GM21526 (cell line): ENCODE measurements around the gene P2RY2.

Experiments
- ATAC-seq: cut with Tn5 transposase; IDR thresholded peaks from one replicate; pipeline ENCODE4 v1.9.1; 2021; ENCODE audit warnings: moderate library complexity; ENCODE audit not compliant: unreplicated experiment, low FRiP score

Gene P2RY2

DNA sequence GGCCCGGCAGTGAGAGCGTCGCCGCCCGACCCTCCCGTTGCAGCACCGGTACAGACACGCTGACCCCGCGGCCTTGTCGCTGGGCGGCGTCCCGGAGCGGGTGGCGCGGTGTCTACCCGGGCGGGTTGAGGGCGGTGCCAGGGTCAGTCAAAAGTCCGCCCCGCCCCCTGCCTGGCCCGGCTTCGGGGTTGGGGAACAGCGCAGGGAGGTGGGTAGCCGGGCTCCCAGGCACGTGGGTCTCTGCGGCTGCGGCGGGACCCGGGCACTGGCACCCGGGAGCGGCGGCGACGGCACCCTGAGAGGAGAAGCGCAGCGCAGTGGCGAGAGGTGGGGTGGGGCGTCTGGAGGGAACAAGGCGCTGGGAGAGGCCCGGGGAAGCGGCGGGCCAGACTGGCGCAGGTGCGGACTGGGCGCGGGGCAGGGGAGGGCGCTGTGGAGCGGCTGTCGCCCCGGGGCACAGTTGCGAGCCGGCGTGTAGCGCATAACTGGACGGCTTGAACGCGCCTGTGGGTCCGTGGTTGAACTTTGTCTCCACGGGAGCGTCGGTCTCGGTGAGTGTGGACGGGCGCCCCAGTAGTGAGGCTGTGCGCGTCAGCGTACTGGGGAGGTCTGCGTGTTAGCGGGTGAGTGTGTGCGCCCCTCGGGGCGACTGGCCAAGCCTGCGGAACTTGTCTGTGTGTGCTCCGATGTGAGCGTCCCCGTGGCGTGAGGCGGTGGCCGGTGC lies at the start of gene P2RY2:
TSS of gene P2RY2 (plus strand) at position 176 of the 724 bp plus-strand sequence. CDS start 15,879 bp downstream, outside the sequence.
- ATAC-seq: no peak

DNA sequence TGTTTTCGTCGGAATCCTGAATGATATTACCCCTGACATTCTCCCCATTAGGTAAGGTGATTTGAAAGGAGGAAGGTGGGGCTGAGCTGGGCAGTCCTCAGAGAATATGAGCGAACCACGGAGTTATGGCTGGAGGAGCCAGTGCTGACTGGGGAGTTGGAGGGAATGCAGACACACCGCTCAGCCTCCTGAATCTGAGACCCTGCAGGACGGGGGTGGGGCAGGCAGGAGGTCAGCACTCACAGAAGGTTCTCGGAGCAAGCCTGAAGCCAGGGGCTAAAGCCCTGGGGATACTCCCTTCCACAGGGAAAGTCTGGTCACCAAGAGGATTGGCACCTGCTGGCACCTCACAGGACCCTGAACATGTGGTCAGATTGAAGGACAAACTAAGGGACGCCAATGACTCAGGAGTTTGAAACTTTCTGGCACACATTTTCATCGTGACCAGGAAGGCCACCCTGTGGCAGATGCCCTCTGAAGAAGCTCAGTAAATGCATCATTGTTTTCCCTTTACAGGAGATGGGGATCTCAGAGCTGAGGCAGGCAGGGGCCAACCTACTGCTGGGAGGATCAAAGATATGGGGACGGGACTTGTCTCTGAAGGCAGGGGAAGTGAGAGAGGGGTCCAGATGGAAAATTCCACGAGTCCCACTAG lies 49.0 kb upstream of the P2RY2 start:
- ATAC-seq: no peak

DNA sequence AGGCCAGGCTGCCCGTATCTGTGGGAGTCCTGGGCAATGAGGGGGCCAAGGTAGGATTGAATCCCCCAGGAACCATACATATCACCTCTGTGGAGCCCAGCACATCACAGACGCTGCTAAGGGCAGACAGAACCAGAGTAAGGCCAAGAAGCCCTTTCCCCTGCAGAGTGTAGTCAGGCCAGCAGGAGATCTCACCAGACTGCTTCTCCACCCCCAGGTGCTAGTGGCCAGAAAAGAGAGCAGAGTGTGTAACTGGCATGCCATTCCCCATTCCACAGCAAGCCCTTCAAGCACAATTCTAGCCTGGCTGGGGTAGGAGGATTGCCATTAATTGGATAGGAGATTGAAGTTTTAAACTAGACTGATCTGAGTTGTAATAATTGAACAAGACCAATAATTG lies 47.9 kb upstream of the P2RY2 start:
- no peak for ATAC-seq

DNA sequence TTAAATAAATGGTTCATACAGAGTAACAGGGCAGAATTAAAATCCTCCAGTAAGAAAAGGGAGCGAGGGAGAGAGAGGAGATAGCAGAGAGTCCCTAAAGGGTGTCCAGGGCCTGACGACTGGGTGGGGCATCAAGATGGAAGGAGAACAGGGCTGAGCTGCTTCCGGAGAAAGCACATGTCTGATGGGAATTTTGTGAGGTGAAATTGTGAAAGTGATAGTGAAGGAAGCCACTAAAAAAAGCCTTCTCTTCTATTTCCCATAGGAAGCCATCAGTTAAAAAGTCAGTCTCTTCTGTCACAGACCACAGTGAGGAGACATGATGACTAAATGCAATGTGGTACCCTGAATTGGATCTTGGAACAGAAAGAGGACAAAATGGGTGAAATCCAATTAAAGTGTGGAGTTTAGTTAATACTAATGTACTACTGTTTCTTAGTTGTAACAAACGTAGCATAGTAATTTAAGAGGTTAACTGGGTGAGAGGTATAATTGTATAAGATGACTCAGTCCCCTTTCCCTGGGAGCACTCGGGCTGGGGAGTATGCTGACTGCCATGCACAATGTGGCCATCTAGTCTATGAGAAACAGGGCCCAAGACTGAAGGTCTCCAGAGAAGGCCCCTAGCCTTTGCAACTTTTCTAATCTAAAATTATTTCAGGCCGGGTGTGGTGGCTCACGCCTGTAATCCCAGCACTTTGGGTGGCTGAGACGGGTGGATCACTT lies 46.5 kb upstream of the P2RY2 start:
- no peak for ATAC-seq

DNA sequence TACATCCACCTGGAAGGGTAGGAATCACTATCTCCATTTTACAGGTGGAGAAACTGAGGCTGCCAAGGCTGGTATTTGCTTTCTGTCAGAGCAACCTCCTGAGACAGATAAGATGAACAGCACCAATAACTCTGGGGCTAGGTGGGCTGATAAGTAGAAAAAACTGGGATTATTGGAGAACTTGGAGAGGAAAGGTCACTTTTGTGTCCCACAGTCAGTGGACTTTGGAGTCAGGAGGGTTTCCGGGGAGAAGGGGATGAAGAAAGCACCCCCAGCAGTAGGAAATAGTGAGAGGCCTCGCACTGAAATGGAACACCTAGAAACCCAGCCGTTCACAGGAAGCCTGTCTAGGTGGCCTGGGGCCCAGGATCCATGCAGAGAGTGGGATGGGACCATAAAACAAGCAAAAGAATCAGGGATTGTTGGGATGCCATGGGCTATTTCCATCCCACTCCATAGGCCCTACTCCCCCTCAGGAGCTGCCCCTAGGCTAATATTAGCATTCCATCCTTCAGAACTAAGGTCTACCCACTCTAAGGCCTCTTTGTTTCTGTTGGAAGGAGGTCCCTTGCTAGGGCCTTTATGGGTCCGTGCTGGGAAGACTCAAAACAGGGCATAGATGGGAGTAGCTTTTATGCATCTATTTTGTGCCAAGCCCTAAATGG lies 45.0 kb upstream of the P2RY2 start:
- no peak for ATAC-seq

DNA sequence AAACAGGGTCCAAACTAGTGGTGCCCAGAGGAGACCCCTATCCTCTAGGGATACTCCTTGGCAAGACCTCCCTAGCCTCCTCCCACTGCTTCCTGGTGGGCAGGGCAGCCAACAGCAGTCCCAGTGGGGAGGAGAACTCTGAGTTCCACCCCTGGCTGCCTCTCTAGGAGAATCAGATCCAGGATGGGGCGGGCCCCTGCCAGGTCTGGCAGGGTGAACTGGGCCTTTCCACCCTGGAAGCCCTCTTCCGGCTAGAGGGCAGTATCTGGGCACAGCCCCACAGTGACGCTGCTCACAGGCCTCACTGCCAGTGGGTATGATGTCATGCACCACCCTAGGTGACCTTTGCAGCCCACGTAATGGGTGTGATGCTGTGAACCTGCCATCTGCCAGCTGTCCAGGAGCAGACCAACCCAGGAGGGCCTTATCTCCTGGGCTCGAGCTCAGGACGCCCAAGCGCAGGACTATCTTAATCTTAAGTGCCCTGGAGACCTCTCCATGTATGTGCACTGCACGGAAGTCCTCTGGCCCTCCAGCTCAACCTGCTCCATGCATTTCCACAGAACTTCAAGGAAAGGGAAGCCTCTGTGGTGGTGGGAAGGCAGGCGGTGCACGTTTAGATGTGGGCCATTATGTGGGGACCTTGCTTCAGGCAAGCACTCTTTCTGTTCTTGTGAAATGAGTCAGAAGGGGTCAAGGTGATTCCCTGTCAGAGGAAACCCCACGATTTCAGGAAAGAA lies 44.2 kb upstream of the P2RY2 start:
- ATAC-seq: no peak

DNA sequence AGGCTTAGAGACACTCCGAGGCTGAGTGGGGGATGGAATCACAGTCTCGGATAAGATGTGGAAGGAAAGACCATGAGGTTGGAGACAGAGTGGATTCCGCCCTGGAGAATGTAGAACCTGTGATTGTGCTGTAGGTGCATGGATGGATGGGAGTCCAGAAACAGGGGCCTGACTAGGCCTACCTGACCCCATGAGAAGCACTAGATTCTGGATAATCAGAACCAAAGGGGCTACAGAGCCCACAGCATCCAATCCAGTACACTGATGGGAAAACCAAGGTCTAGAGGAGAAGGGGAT lies 43.6 kb upstream of the P2RY2 start:
- no peak for ATAC-seq

DNA sequence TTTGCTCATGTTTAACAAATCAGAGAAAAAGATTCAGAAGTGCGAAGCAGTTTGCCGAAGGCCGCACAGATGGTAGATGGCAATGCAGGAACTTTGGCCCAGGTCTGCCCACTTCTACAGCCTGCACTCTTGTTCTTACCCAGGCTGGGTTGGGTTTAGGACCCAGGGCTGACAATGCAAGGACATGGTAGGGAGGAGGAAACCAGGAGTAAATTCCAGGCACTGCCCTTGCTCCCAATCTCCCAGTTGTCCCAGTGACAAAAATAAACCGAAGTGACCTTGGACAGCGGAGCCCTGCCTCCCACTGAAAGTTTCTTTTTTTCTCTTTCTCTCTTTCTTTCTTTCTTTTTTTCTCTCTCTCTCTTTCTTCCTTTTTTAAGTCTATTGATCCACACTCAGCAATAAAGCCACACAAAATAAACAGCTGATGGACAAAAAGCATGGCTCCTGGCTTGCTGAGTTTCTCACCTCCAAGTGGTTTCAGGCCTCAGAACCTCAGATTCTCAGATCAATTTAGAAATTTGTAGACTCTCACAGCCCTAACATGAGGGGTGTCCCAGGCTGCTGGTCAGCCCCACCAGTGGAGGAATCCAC lies 42.4 kb upstream of the P2RY2 start:
- no peak for ATAC-seq

DNA sequence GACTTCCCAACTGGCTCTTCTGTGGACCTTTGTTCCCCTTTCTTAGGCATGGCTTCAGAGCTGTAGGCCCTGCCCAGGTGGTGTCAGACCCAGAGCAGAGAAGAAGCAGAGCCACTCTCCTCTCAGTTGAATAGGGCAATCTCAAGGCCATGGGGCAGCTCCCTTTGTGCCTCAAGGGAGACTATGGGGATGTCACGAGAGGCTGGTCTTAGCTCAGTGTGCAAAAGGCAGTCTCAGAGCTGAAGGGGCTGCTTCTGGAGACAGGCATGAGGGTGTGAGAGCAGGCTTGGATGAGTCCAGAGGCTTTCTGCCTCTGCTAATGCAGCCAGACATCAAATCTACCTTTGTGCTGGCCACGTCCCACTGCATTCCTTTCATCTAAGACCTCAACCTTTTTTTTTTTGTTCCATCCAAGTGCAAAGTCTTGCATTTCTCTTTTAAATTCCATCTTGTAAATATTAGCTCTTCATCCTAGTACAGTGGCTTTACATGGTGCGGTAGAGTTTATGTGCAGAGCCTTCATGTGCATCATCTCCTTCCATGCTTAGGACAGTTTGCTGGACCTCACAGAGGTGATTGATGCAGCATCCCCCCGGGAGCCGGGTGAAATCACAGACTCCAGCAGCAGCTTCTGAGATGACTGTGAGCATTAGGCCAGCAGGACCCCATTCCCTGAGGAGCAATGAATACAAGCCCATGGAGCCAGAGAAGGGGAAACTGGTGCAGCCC lies 41.8 kb upstream of the P2RY2 start:
- ATAC-seq: no peak

DNA sequence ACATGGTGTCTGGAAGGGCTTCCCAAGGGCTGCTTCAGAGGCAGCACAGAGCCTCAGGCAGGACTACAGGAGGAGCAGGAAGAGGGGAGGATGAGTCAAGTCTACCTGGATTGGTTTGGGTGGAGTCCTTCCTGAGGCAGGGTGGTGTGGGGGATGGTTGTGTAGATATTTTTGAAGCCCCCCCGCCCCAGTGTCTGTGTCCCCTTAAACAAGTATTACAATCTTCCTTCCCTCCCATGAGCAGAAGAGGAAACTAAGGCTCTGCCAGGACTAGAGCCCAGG lies 41.3 kb upstream of the P2RY2 start:
- no peak for ATAC-seq

DNA sequence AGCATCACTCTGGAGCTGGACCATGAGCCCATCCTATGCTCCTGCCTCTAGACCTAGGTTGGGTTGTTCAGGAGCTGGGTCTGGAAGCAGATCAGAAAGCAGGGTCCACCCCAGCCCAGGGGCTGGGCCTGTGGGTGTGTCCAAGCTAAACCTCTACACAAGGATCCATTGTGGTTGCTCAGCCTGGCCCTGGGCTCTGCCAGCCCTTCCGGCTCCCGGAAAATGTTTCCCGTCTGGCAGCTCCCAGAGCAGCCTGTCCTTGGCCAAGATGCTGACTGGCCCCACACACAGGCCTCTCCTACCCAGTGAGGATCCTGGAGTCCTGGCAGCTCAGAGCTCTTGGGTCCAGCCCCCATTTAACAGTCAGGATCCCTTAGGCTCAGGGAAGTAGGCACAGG lies 40.7 kb upstream of the P2RY2 start:
- ATAC-seq: no peak

DNA sequence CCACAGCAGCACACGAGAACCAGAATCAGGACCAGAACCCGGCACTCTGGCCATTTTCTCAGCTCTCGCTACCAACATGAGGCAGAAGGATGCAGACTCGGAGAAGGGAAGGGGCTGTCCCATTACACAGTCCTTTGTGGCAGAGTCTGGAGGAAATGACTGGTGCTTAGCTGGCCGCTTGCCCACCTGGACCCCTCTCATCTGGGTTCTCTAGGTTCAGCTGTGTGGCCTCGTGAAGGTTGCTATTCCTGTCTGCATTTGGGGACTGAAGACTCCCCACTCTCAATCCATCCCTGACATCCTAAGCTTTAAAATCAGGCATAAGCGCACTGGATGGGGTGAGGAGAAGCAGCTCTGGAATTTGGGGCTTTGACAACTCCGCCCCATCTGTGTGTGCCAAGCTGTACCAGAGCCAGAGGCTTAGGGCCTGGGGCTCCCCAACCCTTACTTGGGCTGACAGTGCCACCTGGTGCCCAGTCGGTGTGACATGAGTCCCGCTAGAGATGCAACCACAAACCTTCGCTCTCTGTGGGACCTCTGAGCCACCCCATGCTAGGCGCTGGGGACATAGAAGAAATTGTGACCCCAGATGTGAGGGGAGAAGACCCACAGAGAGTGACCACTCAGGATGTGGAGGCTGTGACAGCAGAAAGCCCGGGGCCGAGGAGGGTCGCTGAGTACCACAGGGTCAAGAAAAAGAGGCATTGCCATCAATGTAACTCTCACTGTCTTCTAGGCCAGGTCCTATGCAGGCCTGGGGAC lies 40.1 kb upstream of the P2RY2 start:
- ATAC-seq: peak; percentile 65

DNA sequence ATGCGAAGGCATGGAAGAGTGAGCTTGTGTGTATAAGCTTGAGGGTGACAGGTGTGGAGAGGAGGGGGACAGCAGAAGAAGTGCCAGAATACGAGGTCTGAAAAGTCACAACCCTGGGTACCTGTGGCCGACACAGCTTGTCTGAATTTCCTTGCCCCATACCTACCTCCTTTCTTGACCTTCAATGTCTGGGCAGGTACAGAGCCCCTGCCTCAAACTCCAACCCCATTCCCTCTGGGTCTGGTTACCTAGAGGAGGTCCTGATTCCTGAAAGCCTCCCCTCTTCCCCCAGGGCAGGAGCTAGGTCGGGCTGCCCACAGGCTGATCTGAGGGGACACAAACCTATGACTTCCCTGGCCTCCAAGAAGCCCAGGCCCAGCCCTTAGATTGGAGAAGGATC lies 39.4 kb upstream of the P2RY2 start:
- no peak for ATAC-seq

DNA sequence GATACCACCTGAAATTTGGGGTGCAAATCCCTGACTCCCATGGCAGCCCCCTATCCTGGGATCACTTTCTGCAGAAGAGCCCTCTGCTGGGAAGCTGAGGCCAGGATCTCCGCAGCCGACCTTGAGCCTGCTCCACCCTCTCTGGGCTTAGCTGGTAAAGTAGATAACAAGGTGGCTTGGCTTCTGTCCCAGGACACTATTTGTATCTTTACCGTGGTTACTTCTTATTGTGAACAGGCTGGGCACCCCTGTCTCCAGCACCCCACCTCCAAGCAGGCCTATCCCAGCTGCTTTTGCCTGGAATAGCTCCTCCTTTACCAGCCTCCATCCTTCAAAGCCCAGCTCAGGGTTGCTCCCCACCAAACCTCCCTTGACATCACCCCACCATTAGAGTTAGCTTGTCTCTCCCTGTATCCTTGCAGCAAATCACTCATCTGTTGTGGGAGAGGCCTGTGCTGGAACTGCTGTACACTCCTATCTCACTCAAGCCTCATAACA lies 35.2 kb upstream of the P2RY2 start:
- ATAC-seq: no peak

DNA sequence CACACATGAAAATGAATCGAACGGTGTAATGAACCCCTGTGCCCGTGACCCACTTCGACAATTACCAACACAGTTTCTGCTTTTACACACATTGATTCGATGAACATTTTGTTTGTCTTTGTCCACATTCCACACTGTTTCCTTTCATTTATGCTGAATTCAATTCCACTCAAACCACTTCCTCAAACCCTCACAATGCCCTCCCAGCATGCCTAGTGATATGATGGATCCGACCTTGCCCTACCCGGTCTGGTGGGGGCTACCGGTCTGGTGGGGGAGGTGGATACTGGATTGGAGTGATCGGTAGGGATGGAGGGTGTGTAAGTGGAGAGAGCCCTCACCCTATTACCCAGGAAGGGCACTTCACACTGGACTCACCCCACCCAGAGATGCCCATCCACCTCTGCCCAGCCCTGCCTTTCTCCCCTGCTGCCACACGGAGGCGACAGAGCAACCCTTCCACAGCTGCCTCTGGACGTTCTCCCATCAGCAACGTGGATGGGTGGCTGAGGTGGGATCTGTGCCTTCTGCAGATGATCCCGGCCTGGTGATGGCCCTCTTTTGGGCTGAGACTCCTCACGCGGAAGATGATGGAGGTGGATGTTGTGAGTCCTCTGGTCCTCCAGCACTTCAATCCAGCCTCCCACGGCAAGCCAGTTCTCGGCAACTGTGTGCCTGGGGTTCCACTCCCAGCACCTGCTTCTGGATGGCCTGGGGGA lies 33.0 kb upstream of the P2RY2 start:
- ATAC-seq: no peak

DNA sequence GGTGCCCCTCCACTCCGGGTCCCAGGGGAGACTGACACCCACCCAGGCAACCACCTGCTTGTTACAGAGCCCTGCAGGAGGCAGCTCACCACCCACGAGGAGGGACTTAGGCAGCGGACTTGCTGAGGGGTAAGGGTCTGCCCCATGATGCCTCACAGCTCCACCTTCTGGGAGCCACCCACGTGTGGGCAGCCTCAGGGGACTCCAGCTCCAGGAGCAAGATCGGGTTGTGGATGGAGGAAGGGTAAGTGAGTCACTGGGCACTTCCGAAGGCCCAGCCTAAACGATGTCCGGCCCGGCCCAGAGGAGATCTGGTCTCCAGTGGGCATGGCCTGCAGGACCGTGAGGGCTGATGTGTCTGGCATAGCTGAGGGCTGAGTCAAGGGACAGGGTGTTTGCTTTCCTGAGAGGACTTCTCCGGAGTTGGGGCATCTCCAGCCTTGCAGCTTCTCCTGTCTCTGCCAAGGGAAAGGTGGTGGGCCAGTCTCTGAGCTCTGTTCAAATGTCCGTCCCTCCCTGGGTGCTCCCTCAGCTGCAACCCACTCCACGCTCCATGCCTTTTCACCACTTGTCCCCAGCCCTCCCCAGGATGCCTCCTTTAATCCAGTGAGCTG lies 32.3 kb upstream of the P2RY2 start:
- no peak for ATAC-seq

DNA sequence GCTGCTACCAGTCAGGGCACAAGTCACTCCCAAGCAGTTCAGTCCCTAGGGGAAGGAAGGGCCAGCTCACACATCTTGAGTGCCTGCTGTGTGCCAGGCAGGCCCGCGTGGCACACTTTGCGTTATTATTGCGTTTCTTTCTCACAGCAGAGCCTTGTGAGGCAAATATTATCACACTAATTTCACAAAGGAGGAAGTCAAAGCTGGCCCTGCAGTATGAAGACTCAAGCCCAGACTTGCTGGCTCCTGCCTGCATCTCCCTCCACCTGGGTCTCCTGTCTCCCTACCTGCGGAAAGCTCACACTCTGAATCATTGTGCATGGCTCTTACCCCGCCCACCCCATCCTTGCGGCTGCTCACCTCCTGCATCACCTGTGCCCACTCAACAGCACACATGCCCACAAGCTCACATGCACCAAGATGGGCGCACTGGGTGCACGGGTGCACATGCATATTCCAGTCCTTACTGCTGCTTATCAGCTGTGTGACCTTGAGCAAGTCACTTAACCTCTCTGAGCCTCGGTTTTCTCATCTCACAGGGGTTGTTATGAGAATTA lies 31.7 kb upstream of the P2RY2 start:
- ATAC-seq: no peak

DNA sequence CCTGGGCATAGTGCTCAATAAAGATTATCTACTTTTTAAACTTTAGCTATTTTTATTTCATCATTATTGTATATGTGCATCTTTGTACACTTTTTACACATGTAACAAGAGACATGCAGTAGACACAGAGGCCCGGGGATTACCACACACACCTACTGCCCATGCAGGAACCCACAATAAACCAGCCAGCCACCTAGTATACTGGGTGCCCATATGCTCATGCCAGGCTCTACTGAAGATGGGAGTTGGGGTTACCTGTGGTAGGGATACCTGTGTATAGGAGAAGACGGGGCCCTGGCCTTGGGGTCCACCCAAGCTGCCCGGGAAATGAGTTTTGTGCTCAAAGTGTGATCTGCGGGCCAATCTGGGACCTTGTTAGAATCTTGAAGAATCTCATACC lies 31.2 kb upstream of the P2RY2 start:
- no peak for ATAC-seq
